G401 (cell line): Measurements from ENCODE around the gene STRN3. TPM values are rescaled to one million over a fixed set of nuclear protein-coding genes. Genes with fewer than 3 reads are reported as not detected.

ENCODE experiments used
- DNase-seq: peaks from one replicate; pipeline ENCODE4 v3.0.0-alpha.2; 2015; ENCODE audit warnings: low spot score
- in situ Hi-C: cut with HindIII; loops from 2 replicates; pipeline ENCODE4 v1.10.0; 2016; ENCODE audit warnings: low sequenced_read_pairs, mixed read lengths
- total RNA-seq: library from RNA; depleted of rRNA; stranded (reverse); fragments of >200 nt; shearing (Covaris generic); gene quantifications from 2 replicates; pipeline ENCODE4 v1.2.3, GENCODE V29; 2014

STRN3 gene
- total RNA-seq, 1 experiment from 2014 or later = 70.6 TPM

DNA sequence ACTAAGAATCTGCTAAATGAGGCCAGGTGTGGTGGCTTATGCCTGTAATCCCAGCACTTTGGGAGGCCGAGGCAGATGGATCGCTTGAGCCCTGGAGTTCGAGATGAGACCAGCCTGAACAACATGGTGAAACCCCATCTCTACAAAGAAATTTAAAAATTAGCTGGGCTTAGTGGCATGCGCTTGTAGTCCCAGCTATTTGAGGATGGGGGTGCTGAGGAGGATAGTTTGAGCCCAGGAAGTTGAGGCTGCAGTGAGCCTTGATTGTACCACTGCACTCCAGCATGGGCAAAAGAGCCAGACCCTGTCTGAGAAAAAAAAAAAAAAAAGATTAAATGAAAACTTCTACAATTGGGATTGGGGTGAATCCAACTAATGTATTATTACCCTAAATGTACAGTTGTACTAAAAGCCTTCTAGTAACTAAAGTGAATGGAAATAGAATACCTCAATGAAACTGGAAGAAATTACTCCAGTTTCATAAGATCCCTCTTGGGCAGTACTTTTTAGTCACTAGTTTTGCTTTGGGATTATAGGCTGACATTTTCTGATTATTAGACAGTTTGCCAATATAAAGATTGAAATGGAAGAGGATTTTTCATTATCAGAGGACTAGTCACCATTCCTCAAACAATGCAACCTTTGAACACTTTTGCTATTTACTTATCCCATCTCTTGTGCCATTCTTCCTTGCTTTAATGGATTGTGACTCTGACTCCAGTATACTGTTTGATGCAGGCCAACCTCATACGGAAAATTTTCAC is 137.5 kb downstream of the STRN3 start:
- in situ Hi-C loops = no loop called here
- DNase-seq = no peak

DNA sequence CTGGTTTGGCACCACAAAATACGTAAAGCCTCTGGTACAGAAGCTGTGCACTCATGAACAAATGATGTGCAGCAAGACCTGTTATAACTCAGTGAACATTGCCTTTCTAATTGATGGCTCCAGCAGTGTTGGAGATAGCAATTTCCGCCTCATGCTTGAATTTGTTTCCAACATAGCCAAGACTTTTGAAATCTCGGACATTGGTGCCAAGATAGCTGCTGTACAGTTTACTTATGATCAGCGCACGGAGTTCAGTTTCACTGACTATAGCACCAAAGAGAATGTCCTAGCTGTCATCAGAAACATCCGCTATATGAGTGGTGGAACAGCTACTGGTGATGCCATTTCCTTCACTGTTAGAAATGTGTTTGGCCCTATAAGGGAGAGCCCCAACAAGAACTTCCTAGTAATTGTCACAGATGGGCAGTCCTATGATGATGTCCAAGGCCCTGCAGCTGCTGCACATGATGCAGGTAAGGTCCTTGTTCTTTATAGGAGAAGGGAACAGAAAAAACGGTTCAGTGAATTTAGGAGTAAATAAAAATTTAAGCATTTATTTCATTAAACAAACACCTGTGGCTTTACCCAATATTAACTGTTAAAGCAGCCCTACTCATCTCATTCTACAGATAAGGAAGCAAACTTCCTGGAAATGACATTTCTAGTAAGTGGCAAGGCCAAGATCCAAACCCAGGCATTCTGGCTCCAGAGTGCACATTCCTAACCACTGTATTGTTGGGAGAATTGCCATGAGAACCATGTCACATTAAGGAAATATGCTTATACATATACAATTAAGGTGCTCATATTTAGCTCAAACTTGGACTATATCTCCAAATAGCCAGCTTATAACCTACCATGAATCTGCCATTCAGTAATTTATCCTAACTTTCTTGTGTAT is 140.1 kb downstream of the STRN3 start:
- no peak for DNase-seq
- in situ Hi-C loops = no loop called here

DNA sequence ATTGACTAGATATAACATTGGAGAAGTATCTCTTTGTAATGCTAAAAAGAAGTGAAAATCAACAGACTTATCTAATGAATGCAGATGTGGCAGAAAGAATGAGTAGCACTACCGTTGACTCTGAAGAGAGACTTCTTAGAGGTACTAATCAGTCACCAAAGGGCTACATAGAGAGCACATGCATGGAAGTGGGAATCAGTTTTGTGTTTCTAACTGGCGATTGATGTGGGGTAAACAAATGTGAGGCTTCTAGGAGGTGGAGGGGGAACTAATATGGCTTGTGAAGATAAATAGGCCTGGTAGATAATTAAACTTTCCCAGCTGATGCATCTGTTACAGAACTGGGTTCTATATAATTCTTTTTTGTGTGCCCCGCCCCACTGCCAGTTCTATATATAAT is 141.3 kb downstream of the STRN3 start:
- no peak for DNase-seq
- in situ Hi-C loops = no loop called here

DNA sequence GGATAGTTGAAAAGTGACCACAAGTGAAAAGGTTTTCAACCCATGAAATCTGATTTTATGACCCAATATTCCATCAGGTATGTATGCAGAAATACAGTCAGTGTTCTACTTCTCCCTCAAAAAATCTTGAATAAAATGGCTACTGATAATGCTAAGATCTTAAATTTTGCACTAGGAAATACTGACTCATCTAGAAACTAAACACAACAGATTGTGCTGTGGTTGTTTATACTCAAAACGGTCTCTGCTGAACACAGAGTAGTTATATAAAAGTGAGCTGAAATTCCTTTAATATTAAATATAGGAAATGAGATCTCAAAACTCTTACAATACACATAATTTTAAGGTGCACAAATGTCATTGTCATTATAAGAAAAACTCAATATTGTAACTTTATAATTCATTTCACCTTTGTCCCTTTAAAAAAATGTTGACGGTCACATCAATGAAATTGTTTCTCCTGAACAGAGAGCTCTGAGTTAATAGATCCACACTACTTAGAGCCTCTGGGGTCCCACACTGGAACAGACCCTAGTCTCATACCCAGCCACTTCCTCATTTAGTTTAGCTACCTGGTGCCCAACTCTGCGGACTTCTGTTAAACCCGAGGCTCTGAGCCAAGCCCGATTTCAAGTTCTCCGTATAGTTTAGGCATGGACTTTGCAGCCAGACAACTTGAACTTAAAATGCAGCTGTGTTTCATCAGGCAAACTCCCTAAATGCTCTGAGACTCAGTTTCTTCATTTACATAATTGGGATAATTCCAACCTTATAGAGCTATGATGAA is 142.5 kb downstream of the STRN3 start:
- in situ Hi-C loops = no loop called here
- DNase-seq = no peak

DNA sequence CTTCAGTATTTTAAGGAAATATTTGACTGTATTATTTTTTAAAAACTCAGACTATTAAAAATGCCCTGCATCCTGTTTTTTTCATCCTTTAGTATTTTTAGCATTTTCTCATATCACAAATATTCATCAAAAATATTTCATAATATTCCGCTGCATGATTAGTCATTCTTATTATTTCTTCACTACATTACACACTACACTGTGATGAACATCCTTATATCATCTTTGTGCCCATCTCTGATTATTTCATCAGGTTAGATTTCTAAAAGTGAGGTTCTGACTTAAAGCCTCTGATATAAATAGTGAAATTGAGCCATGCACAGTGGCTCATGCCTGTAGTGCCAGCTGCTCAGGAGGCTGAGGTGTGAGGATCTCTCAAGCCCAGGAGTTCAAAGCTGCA is 143.7 kb downstream of the STRN3 start:
- DNase-seq = no peak
- in situ Hi-C loops = no loop called here

DNA sequence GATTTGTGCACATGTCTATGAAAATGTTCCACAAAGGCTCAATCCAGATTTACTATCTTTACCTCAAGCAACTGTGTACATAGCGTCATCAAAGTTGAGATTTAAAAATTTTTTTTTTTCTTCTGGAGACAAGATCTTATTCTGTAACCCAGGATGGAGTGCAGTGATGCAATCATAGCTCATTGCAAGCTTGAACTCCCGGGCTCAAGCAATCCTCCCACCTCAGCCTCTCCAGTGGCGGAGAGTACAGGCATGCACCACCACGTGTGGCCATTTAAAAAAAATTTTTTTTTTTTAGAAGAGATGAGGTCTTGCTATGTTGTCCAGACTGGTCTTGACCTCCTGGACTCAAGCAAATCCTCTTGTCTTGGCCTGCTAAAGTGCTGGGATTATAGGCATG is 149.5 kb downstream of the STRN3 start:
- in situ Hi-C loops = no loop called here
- no peak for DNase-seq

DNA sequence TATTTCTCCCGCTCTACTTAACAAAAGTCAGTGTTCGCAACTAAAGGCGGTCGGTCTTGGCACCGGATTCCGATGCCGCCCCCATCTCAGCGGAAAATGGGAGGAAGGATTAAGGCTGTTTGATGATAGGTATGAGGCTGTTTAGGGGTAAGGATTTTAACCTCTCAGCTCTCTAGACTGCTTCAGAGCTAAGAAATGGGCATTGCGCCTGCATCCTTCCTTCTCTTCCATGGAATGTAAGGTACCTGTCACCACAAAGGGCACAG is 150.5 kb downstream of the STRN3 start:
- DNase-seq = no peak
- in situ Hi-C loops = no loop called here

DNA sequence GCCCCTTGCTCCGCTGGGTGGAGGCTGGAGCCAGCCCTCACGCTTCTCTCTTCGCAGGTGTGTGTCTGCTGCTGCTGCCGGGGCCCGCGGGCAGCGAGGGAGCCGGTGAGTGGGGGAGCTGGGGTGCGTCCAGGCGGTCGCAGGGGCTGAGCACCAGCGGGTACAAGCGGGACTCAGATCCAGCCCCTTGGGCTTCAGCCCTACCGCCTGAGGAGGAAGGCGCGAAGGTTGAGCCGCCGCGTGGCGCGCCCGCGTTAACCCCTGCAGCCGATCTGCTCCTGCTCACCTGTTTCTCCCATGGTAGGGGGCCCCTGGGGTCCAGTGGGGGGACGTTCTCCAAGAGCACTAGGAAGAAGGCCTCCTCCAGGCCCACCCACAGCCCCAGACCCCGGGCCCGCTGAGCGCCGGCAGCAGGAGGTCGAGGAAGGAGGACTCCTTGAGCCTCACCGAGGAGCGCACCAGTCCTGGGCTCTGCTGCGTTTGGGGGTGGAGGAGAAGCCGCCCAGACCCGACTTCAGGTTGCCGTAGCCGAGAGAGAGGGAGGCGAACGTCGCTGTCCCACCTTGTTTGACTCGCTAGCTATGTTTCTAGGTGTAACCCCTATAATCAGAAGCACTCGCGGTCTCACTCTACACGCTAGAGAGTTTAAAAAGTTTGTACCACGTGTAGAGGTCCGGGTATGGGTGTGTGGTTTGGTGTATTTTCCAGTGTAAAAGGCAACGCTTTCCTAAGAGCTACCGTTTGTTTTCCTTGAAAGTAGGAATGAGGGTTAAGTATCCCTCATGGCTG is 151.0 kb downstream of the STRN3 start:
- DNase-seq = no peak

DNA sequence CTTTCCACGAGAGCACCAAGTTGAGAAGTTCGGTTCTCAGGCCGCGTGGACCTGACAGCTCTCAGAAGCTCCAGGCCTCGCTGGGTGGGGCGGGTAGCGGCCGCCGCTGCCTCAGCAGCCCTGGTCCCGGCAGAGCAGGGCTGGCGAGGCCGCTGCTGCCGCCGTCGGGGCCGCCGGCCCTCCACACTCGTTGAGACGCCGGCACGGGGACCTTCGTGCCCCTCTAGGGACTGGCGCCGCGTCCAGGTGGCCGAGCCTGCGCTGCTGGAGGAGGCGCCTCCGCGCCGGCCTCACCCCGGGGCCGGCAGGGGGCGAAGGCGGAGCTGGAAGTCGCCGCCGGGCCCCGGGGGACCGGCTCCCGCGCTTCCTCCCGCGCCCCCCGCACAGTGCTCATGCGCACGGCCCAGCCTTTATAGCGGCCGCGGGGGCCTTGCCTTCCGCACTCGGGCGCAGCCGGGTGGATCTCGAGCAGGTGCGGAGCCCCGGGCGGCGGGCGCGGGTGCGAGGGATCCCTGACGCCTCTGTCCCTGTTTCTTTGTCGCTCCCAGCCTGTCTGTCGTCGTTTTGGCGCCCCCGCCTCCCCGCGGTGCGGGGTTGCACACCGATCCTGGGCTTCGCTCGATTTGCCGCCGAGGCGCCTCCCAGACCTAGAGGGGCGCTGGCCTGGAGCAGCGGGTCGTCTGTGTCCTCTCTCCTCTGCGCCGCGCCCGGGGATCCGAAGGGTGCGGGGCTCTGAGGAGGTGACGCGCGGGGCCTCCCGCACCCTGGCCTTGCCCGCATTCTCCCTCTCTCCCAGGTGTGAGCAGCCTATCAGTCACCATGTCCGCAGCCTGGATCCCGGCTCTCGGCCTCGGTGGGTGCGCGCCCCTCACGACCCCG is 151.8 kb downstream of the STRN3 start, which contains the start of gene COCH:
Gene COCH (plus strand): TSS at position 440 of the 879 bp plus-strand sequence. CDS start 380 bp downstream, at position 820.
- in situ Hi-C loops = no loop called here
- no peak for DNase-seq

More for the DNA sequence above, 151.0 kb downstream of the STRN3 start:
- in situ Hi-C loops = no loop called here

DNA sequence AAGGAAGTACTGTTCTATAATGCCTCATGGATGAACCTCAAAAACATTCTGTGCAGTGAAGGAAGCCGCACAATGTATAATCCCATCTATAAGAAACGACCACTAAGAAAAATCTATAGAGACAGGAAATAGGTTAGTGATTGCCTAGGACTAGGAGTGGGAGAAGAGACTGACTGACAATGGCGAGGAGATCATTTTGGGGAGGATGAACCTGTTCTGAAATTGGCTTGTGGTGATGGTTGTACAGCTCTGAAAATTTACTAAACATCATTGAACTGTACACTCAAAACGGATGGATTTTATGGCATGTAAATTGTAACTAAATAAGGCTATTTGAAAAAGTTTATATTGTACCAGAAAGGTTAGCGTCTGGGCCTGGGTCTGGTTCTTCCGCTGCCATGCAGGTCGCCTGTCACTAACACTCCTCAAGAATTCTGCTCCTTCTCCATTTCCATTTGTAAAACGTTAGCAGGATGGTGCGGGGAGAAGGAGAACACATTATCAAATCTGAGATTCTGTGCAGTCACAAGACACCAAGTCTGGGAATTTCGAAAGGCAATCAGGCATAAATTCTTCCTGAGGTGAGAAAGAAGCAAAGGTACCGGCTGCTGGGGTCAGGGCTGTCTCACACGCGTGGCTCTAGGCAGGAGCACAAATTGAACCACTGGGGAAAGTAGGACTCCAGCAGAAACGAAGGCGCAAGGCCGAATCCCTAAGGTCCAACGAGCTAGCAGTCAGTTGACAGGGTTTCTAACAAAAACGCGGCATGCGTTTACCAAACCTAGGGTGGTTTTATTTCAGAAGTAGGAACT is 152.7 kb downstream of the STRN3 start:
- no peak for DNase-seq
- in situ Hi-C loops = no loop called here

DNA sequence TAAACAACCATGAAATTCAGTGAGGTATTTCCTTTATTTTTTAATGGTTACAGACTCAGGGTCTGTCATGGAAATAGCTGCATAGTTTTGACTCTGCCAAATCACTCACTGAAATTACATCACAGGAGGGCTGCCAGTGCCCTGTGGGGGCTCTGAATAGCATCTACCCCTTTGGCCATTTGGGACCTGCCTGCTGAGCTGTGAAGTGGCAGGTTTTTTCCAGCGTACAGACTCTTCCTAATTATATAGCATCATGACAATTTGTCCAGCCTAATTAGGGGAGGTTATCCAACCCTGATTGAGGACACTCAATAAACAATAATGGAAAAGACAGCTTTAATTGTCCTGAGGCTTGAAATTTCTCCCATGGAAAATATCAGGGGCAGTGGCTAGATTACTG is 153.6 kb downstream of the STRN3 start:
- no peak for DNase-seq
- in situ Hi-C loops = no loop called here

DNA sequence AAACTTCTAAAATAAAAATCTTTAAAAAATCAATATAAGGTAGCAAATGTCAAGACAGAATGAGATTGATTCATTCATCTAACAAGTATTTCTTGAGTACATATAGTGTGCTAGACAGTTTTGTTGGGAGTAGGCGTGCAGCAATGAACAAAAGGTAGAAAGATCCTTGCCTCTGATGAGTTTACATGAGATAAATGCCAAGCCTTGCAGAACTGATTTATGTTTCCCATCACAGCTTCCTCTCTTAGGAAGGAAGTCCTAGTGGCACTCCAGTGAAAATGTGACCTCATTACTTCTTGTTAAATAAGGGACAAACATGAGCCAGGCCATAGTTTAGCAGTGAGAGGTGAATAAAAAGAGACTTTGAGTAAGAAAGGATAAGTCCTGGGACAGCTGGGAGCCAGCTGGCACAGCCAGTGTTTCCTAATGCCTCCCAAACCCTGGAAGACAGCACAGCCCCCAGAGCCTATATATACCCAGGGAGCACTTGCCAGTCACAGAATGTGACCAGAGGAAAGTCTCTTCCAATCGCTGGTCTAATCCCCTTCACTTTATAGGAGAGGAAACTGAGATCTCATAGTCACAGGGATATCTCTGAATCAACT is 156.5 kb downstream of the STRN3 start:
- in situ Hi-C loops = no loop called here

DNA sequence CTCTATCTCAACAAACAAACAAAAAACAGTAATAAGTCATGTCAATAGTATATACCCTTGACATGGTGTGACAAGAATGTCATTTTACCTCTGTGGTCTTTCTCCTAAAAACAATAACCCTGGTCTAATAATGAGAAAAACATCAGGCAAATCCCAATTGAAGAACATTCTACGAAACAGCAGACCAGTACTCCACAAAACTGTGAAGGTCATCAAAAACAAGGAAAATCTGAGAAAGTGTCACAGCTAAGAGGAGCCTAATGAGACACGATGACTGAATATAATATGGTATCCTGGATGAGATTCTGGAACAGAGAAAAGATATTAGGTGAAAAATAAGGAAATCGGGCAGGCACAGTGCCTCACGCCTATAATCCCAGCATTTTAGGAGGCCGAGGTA is 157.4 kb downstream of the STRN3 start:
- no peak for DNase-seq
- in situ Hi-C loops = no loop called here

More for the DNA sequence above, 156.5 kb downstream of the STRN3 start:
- no peak for DNase-seq

DNA sequence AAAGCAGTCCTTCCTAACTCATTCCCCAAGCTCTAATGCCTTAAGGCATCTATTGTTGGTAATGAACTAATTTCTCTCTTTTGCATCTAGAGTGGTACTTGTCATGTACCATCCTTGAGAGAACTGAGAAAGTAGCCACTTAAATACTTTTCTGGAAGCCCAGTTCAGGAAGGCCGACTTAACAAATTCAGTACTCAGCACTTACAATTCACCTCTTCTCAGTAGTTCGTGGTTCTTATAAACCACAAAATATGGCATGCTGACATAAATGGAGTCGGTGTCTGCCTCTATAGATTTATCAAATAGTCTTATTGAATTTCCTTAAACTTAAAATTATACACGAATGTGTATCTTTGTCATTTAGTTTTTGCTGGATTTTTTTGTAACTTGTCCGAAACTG is 161.2 kb downstream of the STRN3 start:
- in situ Hi-C loops = no loop called here
- DNase-seq = no peak

DNA sequence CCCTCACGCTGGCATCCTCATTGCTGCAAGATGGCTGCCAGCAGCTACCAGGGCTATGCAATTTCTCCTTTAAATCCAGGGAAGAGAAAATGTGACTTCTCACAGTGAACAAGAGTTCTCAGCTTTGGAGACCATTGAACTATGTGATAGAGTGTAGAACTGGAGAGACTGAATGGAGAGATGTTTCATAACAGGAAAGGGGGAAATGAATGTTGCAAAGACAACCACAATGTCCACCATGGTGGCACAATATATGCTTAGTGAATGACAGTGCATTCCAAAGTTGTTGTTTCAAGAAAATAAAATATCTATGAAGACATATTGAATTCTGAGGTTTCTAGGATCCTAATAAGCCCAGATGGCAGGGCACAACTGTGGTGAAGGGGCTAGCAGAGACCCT is 165.0 kb downstream of the STRN3 start:
- DNase-seq = no peak
- in situ Hi-C loops = no loop called here

DNA sequence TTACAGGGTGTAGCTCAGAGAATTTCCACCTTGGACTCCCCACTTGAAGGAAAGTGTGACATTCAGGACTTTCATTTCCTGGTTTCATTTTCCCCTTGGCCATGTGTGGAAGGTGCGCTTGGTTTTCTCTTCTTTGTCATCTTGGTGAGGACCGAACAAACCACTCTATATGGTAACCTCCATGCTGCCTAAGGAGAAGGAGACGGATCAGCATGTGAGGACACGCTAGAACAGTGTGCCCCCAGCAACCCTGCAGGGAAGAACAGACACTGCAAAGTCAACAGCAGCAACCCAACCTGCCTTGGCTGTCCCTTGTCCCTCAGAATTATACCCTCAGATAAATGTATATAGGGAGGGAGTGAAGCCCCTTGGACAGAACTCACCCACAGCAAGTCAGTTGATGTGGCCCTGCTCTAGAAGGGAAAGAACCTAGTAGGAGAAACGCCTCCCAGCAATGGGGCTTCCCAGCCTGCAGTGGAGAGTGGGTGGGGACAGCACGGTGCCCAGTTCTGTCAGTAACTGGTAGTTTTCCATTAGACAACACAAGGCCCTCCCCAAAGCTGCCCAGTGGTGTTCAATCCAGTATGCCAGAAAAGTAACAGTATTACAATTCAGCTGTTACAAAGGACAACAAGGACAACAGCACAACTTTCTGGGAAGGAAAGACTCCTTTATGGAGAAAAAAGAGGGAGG is 170.7 kb downstream of the STRN3 start:
- in situ Hi-C loops = no loop called here
- no peak for DNase-seq
